K562 (cell line): ENCODE results near the gene DDX51. TPM values are rescaled to one million over a fixed set of nuclear protein-coding genes. Genes with fewer than 3 reads are reported as not detected.

ENCODE experiments used
- BRD9 ChIP-seq: fragments of 450-650 bp; IDR thresholded peaks from 2 replicates; pipeline ENCODE4 v1.6.1; 2018; ENCODE audit warnings: low read depth; ENCODE audit not compliant: partially characterized antibody
- CREB3L1 ChIP-seq: fragments of 450-650 bp; IDR thresholded peaks from 2 replicates; pipeline ENCODE4 v1.6.1; 2014; ENCODE audit warnings: low read depth, mild to moderate bottlenecking, moderate library complexity, borderline replicate concordance
- EZH2 ChIP-seq: IDR thresholded peaks from 2 replicates; pipeline ENCODE4 v1.6.1; 2012; ENCODE audit warnings: low read depth, mild to moderate bottlenecking, inconsistent platforms, low read length, borderline replicate concordance
- FOS ChIP-seq: IDR thresholded peaks from 3 replicates; pipeline ENCODE4 v1.6.1; 2011; ENCODE audit not compliant: insufficient read length; ENCODE audit errors: extremely low read depth
- PATZ1 ChIP-seq: fragments of 250-450 bp; sonication (Bioruptor Pico); IDR thresholded peaks from 2 replicates; pipeline ENCODE4 v1.5.0; 2020; ENCODE audit warnings: mild to moderate bottlenecking, borderline replicate concordance
- PHF8 ChIP-seq: fragments of 200-600 bp; sonication (generic); IDR thresholded peaks from 2 replicates; pipeline ENCODE4 v1.6.1; 2012; ENCODE audit warnings: mixed run types, mild to moderate bottlenecking, inconsistent platforms, low read length, moderate library complexity, borderline replicate concordance
- SLC30A9 ChIP-seq: fragments of 250-450 bp; sonication (Bioruptor Pico); IDR thresholded peaks from 2 replicates; pipeline ENCODE4 v1.8.0; 2022; ENCODE audit warnings: mild to moderate bottlenecking, moderate library complexity
- ZBTB12 ChIP-seq: fragments of 250-450 bp; sonication (Bioruptor Pico); IDR thresholded peaks from 2 replicates; pipeline ENCODE4 v1.4.0; 2020
- ZBTB40 ChIP-seq, 2 experiments: fragments of 450-650 bp in 1 of 2; sonication (generic) in 1 of 2; formaldehyde crosslinking in 1 of 2; IDR thresholded peaks; 2 replicates each; pipeline versions ENCODE4 v1.7.1 to v1.9.0; 2016 to 2022; ENCODE audit warnings: inconsistent platforms in 1 of 2, mild to moderate bottlenecking in 1 of 2, missing genetic modification reagents in 1 of 2
- ZNF449 ChIP-seq: fragments of 250-450 bp; sonication (Bioruptor Pico); IDR thresholded peaks from 2 replicates; pipeline ENCODE4 v1.8.0; 2022; ENCODE audit warnings: moderate library complexity, mild to moderate bottlenecking, inconsistent platforms
- polyA plus RNA-seq, 8 experiments: library from polyadenylated mRNA; depleted of rRNA in 4 of 8; stranded (reverse) in 5 of 8; unstranded in 3 of 8; fragments of >200 nt; fragmentation: Nextera tagmentation in 2 of 8; fragmentation: Illumina TruSeq in 1 of 8; extraction: Ambion mirVana in 2 of 8; extraction: Trizol in 1 of 8; gene quantifications; 2 replicates each; pipeline versions ENCODE4 v1.2.1 to v1.2.3, GENCODE V29; 2011 to 2014; ENCODE audit warnings: inconsistent platforms in 1 of 8, missing spikeins in 1 of 8
- total RNA-seq, 7 experiments: library from RNA; depleted of rRNA in 6 of 7; stranded (reverse); fragments of >200 nt in 6 of 7; fragmentation: Illumina TruSeq in 2 of 7; extraction: Trizol in 2 of 7; gene quantifications; 2 replicates each; pipeline versions ENCODE4 v1.2.1 to v1.2.3, GENCODE V29; 2011 to 2021; ENCODE audit warnings: low replicate concordance in 1 of 7

DDX51 gene
- total and polyA plus RNA-seq, 9 of the 15 experiments (the other 6 are each of a cell fraction or from before 2014, with no cell fraction given), result 1.1 to 35.9 (median 12.4) TPM

- TF ChIP-seq ZBTB40 (IDR thresholded peaks at IDR 0.05) (peak; percentile 49), ZBTB40 (CRISPR knock-in tag; IDR thresholded peaks at IDR 0.05) (no peak), BRD9 (no peak), EZH2 (no peak), PHF8 (peak; percentile 92; the same call in 1 of the 2 replicates), FOS (peak; percentile 9), PATZ1 (CRISPR knock-in tag) (no peak), ZNF449 (CRISPR knock-in tag) (no peak), ZBTB12 (CRISPR knock-in tag) (peak; percentile 100), SLC30A9 (CRISPR knock-in tag) (no peak), CREB3L1 (peak; percentile 66)
Measured at GRCh38 chr12:132144115-132144809, at the start of gene DDX51, which contains the start of gene NOC4L (continued).
